Measurements from ENCODE around the gene ABI2. TPM values are rescaled to one million over a fixed set of nuclear protein-coding genes. Genes with fewer than 3 reads are reported as not detected.
"Not testable (repeated sequence)": the region's sequence is repeated elsewhere in the genome, so short reads cannot be mapped to it uniquely, and the experiment has no call there.

The ABI2 gene
- total RNA-seq, 1 donor from 2014 or later = 31.7 TPM

DNA sequence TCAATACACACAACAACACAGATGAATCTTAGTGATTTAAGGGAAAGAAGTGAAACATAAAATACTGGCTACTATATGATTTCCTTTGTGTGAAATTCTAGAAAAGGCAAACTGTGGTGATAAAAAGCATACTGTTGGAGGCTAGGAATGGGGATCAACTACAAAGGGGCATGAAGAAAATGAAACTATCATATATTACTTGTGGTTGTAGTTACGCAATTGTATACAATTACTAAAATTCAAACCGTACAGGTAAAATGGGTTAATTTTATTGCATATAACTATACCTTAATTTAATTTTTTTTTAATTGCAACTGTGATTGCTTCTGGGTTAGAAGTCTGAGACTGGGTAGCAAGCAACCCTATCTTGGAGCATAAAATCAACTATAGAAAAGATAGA lies 41.7 kb upstream of the ABI2 start:
- DNase-seq (ENCODE audit: extremely low spot score in 2 of 2) = no peak
- Histone ChIP-seq H3K36me3 (peaks cover 0 to 26% of the 10 kb centered on the region in 2 donors), H3K27ac (no peak overlapping the region), H3K4me3 (no peak overlapping the region), H3K9me3 (no peaks in the 10 kb centered on the region), H3K4me1 (no peaks in the 10 kb centered on the region), H3K27me3 (no peaks in the 10 kb centered on the region)
- no peak for TF ChIP-seq POLR2A (IDR thresholded peaks at IDR 0.05)
- no peak for TF ChIP-seq POLR2AphosphoS5 (IDR thresholded peaks at IDR 0.05; ENCODE audit: insufficient read depth in 1 of 2, low read depth in 1 of 2)
- TF ChIP-seq CTCF (IDR thresholded peaks at IDR 0.05) = no peak
- intact Hi-C loops (cut with DNase I) = no loop called here

DNA sequence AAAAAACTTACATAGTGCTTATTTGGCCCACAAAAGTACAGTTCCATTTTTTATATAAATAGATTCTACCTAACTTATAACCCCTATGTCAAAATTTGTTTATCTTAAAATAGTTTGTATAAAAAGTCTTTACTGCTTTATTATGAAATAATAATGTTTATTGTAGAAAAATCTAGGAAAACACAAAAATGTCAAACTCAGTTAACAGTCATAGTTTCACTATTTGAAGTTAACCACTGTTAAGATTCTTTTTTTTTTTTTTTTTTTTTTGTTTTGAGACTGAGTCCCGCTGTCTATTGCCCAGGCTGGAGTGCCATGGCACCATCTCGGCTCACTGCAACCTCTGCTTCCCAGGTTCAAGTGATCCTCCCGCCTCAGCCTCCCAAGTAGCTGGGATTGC lies 26.5 kb upstream of the ABI2 start:
- Histone ChIP-seq H3K27me3 (no peaks in the 10 kb centered on the region), H3K4me1 (no peaks in the 10 kb centered on the region), H3K9me3 (no peaks in the 10 kb centered on the region), H3K4me3 (no peak overlapping the region), H3K36me3 (peaks cover 0 to 17% of the 10 kb centered on the region in 2 donors), H3K27ac (no peak overlapping the region)
- DNase-seq (ENCODE audit: extremely low spot score in 2 of 2) = no peak
- intact Hi-C loops (cut with DNase I) = no loop called here
- TF ChIP-seq POLR2A (IDR thresholded peaks at IDR 0.05) = no peak
- no peak for TF ChIP-seq POLR2AphosphoS5 (IDR thresholded peaks at IDR 0.05; ENCODE audit: insufficient read depth in 1 of 2, low read depth in 1 of 2)
- no peak for TF ChIP-seq CTCF (IDR thresholded peaks at IDR 0.05)

GRCh38 chr2:203302586-203302985 lies 25.6 kb upstream of the ABI2 start:
- intact Hi-C loops (cut with DNase I) = not testable (repeated sequence)

GRCh38 chr2:203310688-203311436 lies 17.3 kb upstream of the ABI2 start:
- Histone ChIP-seq H3K4me1 (no peaks in the 10 kb centered on the region), H3K4me3 (no peak overlapping the region), H3K9me3 (no peaks in the 10 kb centered on the region), H3K27me3 (no peaks in the 10 kb centered on the region), H3K36me3 (peaks cover 0 to 5% of the 10 kb centered on the region in 2 donors), H3K27ac (no peak overlapping the region)
- TF ChIP-seq POLR2A (IDR thresholded peaks at IDR 0.05) = no peak
- TF ChIP-seq CTCF (IDR thresholded peaks at IDR 0.05) = no peak
- TF ChIP-seq POLR2AphosphoS5 (IDR thresholded peaks at IDR 0.05; ENCODE audit: insufficient read depth in 1 of 2, low read depth in 1 of 2) = no peak
- no peak for DNase-seq (ENCODE audit: extremely low spot score in 2 of 2)
- intact Hi-C loops (cut with DNase I) = no loop called here

More at GRCh38 chr2:203302586-203302985, 25.6 kb upstream of the ABI2 start:
- not testable (repeated sequence) for H3K36me3 ChIP-seq; DNase-seq (ENCODE audit: extremely low spot score in 2 of 2); H3K4me1 ChIP-seq; H3K27me3 ChIP-seq; H3K4me3 ChIP-seq; H3K9me3 ChIP-seq; H3K27ac ChIP-seq

DNA sequence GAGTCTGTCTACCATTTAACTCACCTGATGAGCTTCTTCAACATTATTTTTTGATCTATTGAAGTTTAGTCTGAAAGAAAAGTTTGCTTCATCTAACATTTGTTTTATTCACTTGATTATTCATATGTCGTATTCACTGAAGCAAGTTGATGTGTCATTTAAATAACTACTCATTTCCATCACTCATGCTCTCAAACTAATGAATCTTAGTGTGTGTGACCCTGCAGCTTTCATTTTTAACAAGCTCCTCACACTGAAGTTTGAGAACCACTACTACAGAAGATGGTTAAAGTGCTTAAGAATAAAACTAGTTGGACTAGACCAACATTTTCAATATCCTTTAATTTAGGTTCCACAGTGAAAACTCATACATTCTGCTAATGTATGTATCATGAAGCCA lies 1.8 kb upstream of the ABI2 start:
- H3K27ac ChIP-seq = no peak overlapping the region
- intact Hi-C loops (cut with DNase I) = no loop called here

More for the DNA sequence above, 1.8 kb upstream of the ABI2 start:
- no peaks in the 10 kb centered on the region for H3K27me3 ChIP-seq
- no peak overlapping the region for H3K4me3 ChIP-seq
- H3K9me3 ChIP-seq = no peaks in the 10 kb centered on the region
- no peak for TF ChIP-seq POLR2AphosphoS5 (IDR thresholded peaks at IDR 0.05; ENCODE audit: insufficient read depth in 1 of 2, low read depth in 1 of 2)
- no peak for TF ChIP-seq POLR2A (IDR thresholded peaks at IDR 0.05)
- no peak for TF ChIP-seq CTCF (IDR thresholded peaks at IDR 0.05)
- DNase-seq (ENCODE audit: extremely low spot score in 2 of 2) = no peak
- H3K36me3 ChIP-seq = no peaks in the 10 kb centered on the region
- H3K4me1 ChIP-seq = peaks cover 23% of the 10 kb centered on the region

All from vagina (tissue), 2 donors.